SK-N-SH (cell line): Measurements from ENCODE around the gene GPC5. TPM values are rescaled to one million over a fixed set of nuclear protein-coding genes. Genes with fewer than 3 reads are reported as not detected.

Experiments used
- CTCF ChIA-PET: fragments of 300-600, 350-600 bp; formaldehyde crosslinking; extraction: SDS; loops from one replicate; lab custom pipeline; 2021; lab: Yijun Ruan, JAX
- POLR2A ChIA-PET: fragments of 350-600 bp; sonication (Branson Sonifier 250); formaldehyde crosslinking; extraction: SDS; loops from one replicate; lab custom pipeline; 2020; ENCODE audit warnings: antibody characterized with exemption, inconsistent platforms; lab: Yijun Ruan, JAX
- DNase-seq: peaks from one replicate; pipeline ENCODE4 v3.0.0; 2012
- H2AFZ ChIP-seq: fragments of 200-600 bp; sonication (generic); 2 replicates; pipeline ENCODE4 v1.8.1; 2016; ENCODE audit warnings: antibody characterized with exemption, mild to moderate bottlenecking, low read depth
- H3F3A ChIP-seq: fragments of 200-600 bp; sonication (generic); replicated peaks from 2 replicates; pipeline ENCODE3; 2016; ENCODE audit warnings: antibody characterized with exemption, mild to moderate bottlenecking; ENCODE audit not compliant: insufficient read depth
- H3K27ac ChIP-seq, 2 experiments: fragments of 200-500 bp in 1 of 2; fragments of 200-600 bp in 1 of 2; sonication (Bioruptor generic) in 1 of 2; sonication (generic), shearing (Covaris generic) in 1 of 2; 2 replicates each; pipeline versions ENCODE4 v1.5.1 to v1.6.1; 2014 to 2016; ENCODE audit warnings: low read depth in 2 of 2, inconsistent platforms in 1 of 2, low read length in 1 of 2, mild to moderate bottlenecking in 1 of 2, mixed read lengths in 1 of 2
- H3K27me3 ChIP-seq: fragments of 200-600 bp; sonication (generic), shearing (Covaris generic); 2 replicates; pipeline ENCODE4 v1.6.1; 2016; ENCODE audit warnings: mixed run types; ENCODE audit not compliant: insufficient read depth
- H3K36me3 ChIP-seq, 2 experiments: fragments of 200-500 bp in 1 of 2; fragments of 200-600 bp in 1 of 2; sonication (Bioruptor generic) in 1 of 2; sonication (generic) in 1 of 2; replicated peaks in 1 of 2; 2 replicates each; pipeline versions ENCODE3 to v1.5.1; 2014 to 2016; ENCODE audit warnings: low read length in 1 of 2, mild to moderate bottlenecking in 1 of 2; ENCODE audit not compliant: insufficient read depth in 2 of 2, control insufficient read depth in 1 of 2
- H3K4me1 ChIP-seq, 2 experiments: fragments of 200-500 bp in 1 of 2; fragments of 200-600 bp in 1 of 2; sonication (Bioruptor generic) in 1 of 2; sonication (generic), shearing (Covaris generic) in 1 of 2; 2 replicates each; pipeline versions ENCODE4 v1.5.1 to v1.6.1; 2014 to 2016; ENCODE audit warnings: low read depth in 1 of 2, low read length in 1 of 2, mixed run types in 1 of 2; ENCODE audit not compliant: insufficient read depth in 2 of 2, control insufficient read depth in 1 of 2
- H3K4me2 ChIP-seq: fragments of 200-600 bp; sonication (generic), shearing (Covaris generic); 2 replicates; pipeline ENCODE4 v1.6.1; 2017; ENCODE audit warnings: mixed run types
- H3K4me3 ChIP-seq, 2 experiments: fragments of 200-500 bp in 1 of 2; fragments of 200-600 bp in 1 of 2; sonication (Bioruptor generic) in 1 of 2; sonication (generic), shearing (Covaris generic) in 1 of 2; 2 replicates each; pipeline versions ENCODE4 v1.5.1 to v1.8.1; 2014 to 2016; ENCODE audit warnings: low read depth in 2 of 2, inconsistent platforms in 1 of 2, low read length in 1 of 2, mild to moderate bottlenecking in 1 of 2, mixed read lengths in 1 of 2, moderate library complexity in 1 of 2
- H3K79me2 ChIP-seq: fragments of 200-600 bp; sonication (generic); 2 replicates; pipeline ENCODE4 v1.8.1; 2017; ENCODE audit warnings: mild to moderate bottlenecking; ENCODE audit not compliant: insufficient read depth
- H3K9ac ChIP-seq: fragments of 200-600 bp; sonication (generic); 2 replicates; pipeline ENCODE4 v1.6.1; 2017; ENCODE audit warnings: mixed run types
- H3K9me2 ChIP-seq: fragments of 200-600 bp; sonication (generic); 2 replicates; pipeline ENCODE4 v1.6.1; 2017; ENCODE audit warnings: mixed run types
- H3K9me3 ChIP-seq: fragments of 200-600 bp; sonication (generic); 2 replicates; pipeline ENCODE4 v1.6.1; 2017; ENCODE audit warnings: mixed run types, mild to moderate bottlenecking, moderate library complexity
- H4K20me1 ChIP-seq: fragments of 200-600 bp; sonication (generic); 2 replicates; pipeline ENCODE4 v1.6.1; 2017; ENCODE audit warnings: mild to moderate bottlenecking, mixed run types; ENCODE audit not compliant: insufficient read depth
- EP300 ChIP-seq, 2 experiments: IDR thresholded peaks; 2 replicates each; pipeline versions ENCODE4 v1.4.0 to v1.6.1; 2012; ENCODE audit warnings: borderline replicate concordance in 1 of 2, low read depth in 1 of 2, low read length in 1 of 2
- EZH2phosphoT487 ChIP-seq: fragments of 200-600 bp; sonication (generic); IDR thresholded peaks from 2 replicates; pipeline ENCODE4 v1.6.1; 2017; ENCODE audit warnings: low read depth, mixed run types, mild to moderate bottlenecking, antibody characterized with exemption, moderate library complexity, borderline replicate concordance
- FOXJ3 ChIP-seq: sonication (generic); formaldehyde crosslinking; IDR thresholded peaks from 2 replicates; pipeline ENCODE4 v1.5.1; 2020; ENCODE audit warnings: mild to moderate bottlenecking, missing genetic modification reagents
- FOXM1 ChIP-seq: IDR thresholded peaks from 2 replicates; pipeline ENCODE4 v1.4.0; 2012; ENCODE audit warnings: low read depth, mild to moderate bottlenecking
- GABPA ChIP-seq: IDR thresholded peaks from 2 replicates; pipeline ENCODE4 v1.4.0; 2012; ENCODE audit warnings: low read depth, mild to moderate bottlenecking
- GATA2 ChIP-seq: sonication (generic); formaldehyde crosslinking; IDR thresholded peaks from 2 replicates; pipeline ENCODE4 v1.5.0; 2020; ENCODE audit warnings: mild to moderate bottlenecking, missing genetic modification reagents
- JUND ChIP-seq: IDR thresholded peaks from 2 replicates; pipeline ENCODE4 v1.4.0; 2012
- MEF2A ChIP-seq: IDR thresholded peaks from 2 replicates; pipeline ENCODE4 v1.4.0; 2012; ENCODE audit warnings: low read depth, borderline replicate concordance
- MXI1 ChIP-seq: IDR thresholded peaks from 2 replicates; pipeline ENCODE4 v1.6.1; 2012; ENCODE audit warnings: mild to moderate bottlenecking, low read depth, low read length, improper control_type of control experiment
- POLR2AphosphoS5 ChIP-seq: IDR thresholded peaks from 2 replicates; pipeline ENCODE4 v1.6.1; 2012; ENCODE audit warnings: low read depth, low read length
- RAD21 ChIP-seq: IDR thresholded peaks from 2 replicates; pipeline ENCODE4 v1.6.1; 2012; ENCODE audit warnings: mild to moderate bottlenecking, low read length
- RCOR1 ChIP-seq: fragments of 150-350 bp; IDR thresholded peaks from 2 replicates; pipeline ENCODE4 v1.6.1; 2017; ENCODE audit warnings: antibody characterized with exemption, low read length
- REST ChIP-seq: IDR thresholded peaks from 2 replicates; pipeline ENCODE4 v1.6.1; 2012; ENCODE audit warnings: mild to moderate bottlenecking, low read depth, low read length, moderate library complexity
- RXRA ChIP-seq: IDR thresholded peaks from 2 replicates; pipeline ENCODE4 v1.4.0; 2012; ENCODE audit warnings: low read depth, mild to moderate bottlenecking, borderline replicate concordance
- SIN3A ChIP-seq: IDR thresholded peaks from 2 replicates; pipeline ENCODE4 v1.6.1; 2012; ENCODE audit warnings: low read depth, mild to moderate bottlenecking, low read length, moderate library complexity, borderline replicate concordance
- SMC3 ChIP-seq: IDR thresholded peaks from 2 replicates; pipeline ENCODE4 v1.6.1; 2012; ENCODE audit warnings: low read depth, low read length, improper control_type of control experiment
- TCF12 ChIP-seq: IDR thresholded peaks from 2 replicates; pipeline ENCODE4 v1.4.0; 2012
- USF2 ChIP-seq: fragments of 150-350 bp; IDR thresholded peaks from 2 replicates; pipeline ENCODE4 v1.6.1; 2017; ENCODE audit warnings: antibody characterized with exemption, low read length, low read depth, borderline replicate concordance
- YY1 ChIP-seq: IDR thresholded peaks from 2 replicates; pipeline ENCODE4 v1.4.0; 2012; ENCODE audit warnings: low read depth, mild to moderate bottlenecking
- WGBS: methylation state at CpG from one replicate; pipeline ENCODE4 v1.1.6; 2017; ENCODE audit warnings: low lambda C conversion rate; 5-methylcytosine and 5-hydroxymethylcytosine counted together
- polyA plus RNA-seq, 3 experiments: library from polyadenylated mRNA; depleted of rRNA; stranded (reverse); fragments of >200 nt; gene quantifications; 2 replicates each; pipeline ENCODE4 v1.2.3, GENCODE V29; 2012
- TF ChIP-seq, protein P1 (sequence below): fragments of 200-600 bp; sonication (generic); IDR thresholded peaks from 2 replicates; pipeline ENCODE4 v1.6.1; 2017; ENCODE audit warnings: antibody characterized with exemption, mild to moderate bottlenecking, moderate library complexity
- TF ChIP-seq, protein P2 (sequence below): fragments of 150-350 bp; IDR thresholded peaks from 2 replicates; pipeline ENCODE4 v1.6.1; 2016; ENCODE audit warnings: mild to moderate bottlenecking, low read depth, low read length

Gene GPC5
- polyA plus RNA-seq, 1 of the 3 experiments (the other 2 are of a cell fraction) = 0.03 TPM

DNA sequence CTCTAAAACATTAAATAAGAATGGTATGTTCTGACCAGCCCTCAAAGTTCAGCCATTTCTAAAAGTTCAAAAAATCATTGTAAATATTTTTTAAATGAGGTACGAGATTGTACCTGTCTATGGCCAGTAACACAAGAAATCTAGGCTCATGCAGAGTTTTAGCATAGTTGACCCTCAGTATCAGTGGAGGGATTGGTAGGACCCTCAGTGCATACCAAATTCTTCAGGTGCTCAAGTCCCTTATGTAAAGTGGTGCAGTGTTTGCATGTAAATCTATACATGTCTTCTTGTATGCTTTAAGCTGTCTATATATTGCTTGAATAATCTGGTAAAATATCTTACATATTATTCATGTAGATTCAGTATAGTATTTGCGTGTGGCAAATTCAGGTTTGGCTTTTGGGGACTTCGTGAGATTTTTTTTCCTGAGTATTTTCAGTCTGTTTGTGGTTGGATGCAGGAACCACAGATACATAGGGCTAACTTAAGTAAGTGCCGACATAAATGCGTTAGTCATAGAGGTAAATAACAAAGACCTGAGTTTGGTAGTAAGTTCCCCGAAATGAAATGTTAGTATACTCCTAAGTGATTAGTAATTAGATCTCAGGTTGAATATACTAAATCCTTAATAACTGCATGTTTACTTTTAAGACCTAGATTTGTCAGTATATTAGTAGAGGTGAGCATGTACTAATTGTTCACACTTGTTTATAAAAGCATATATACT lies 43.2 kb upstream of the GPC5 start (continued):
- TF ChIP-seq JUND = no peak
- TF ChIP-seq MEF2A = no peak
- TF ChIP-seq SIN3A = no peak
- TF ChIP-seq SMC3 = no peak
- TF ChIP-seq MXI1 = no peak
- TF ChIP-seq POLR2AphosphoS5 = no peak; the same call in 1 of the 2 replicates

DNA sequence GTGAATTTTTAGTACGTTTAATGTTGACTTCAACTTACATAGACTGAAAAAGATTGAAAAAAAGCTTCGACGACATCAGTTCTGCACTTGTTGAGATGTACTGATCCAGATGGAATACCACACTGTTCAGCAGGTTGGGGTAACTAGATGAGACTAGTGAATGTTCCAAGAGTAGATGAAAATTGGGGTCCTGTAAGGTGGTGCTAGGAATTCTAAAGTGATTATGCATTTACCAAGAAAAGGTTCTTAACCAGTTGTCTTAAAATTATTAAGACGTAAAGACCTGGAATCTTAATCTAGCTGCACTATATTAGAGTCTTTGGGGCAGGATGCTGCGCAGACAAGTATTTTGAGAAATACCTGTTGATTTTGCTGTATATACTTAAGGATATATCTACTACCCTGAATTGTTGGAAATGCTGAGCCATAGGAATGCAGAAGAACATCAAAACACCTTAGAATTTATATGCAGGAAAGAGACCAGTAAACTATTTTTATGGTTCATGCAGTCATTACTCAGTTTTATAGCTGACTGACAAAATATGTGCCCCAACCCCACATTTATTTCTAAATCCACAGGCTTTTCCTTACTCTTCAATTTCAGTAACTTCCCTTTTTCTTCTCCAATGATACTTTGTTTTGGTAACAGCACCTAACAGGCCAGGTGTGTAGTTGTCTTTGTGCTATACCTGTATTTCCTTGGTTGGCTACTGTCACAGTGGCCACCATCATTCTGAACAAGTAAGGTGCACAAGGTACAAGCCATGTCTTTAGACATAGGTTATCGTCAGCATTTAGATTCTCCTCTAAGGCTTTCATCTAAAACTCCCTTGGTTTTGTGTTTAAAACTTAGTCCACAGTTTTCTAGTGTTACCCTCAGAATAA lies 42.4 kb upstream of the GPC5 start:
- Histone ChIP-seq H4K20me1 (peaks cover 19% of the 10 kb centered on the region), H2AFZ (no peak overlapping the region), H3K79me2 (peaks cover 20% of the 10 kb centered on the region), H3K4me1 (peaks cover under 1 to 2% of the 10 kb centered on the region in 2 experiments), H3K9me2 (no peaks in the 10 kb centered on the region), H3K27me3 (no peaks in the 10 kb centered on the region), H3K27ac (no peak overlapping the region), H3K9ac (no peak overlapping the region), H3K4me3 (no peak overlapping the region), H3F3A (peaks cover 18% of the 10 kb centered on the region), H3K4me2 (no peak overlapping the region), H3K36me3 (peaks cover 49 to 69% of the 10 kb centered on the region in 2 experiments), H3K9me3 (no peaks in the 10 kb centered on the region)
- 96% methylated on average over 6 of the region's 6 CpGs for WGBS
- CTCF ChIA-PET = interaction anchor here (0.6 kb wide), 1 partner anchor 9 kb away, joined by 3 read pairs; the partner anchor contains the start of gene MIR17HG
- no peak for DNase-seq
- POLR2A ChIA-PET = no interaction called here
- TF ChIP-seq REST (no peak), RCOR1 (no peak), RAD21 (no peak), FOXJ3 (CRISPR knock-in tag) (no peak), POLR2AphosphoS5 (no peak; the same call in 1 of the 2 replicates), SIN3A (no peak), FOXM1 (no peak), EZH2phosphoT487 (no peak), TCF12 (no peak), MEF2A (no peak), EP300 (IDR thresholded peaks at IDR 0.05; ENCODE audit: borderline replicate concordance in 1 of 2, low read depth in 1 of 2, low read length in 1 of 2) (no peak), GABPA (no peak), YY1 (no peak), GATA2 (CRISPR knock-in tag) (no peak), USF2 (no peak), RXRA (no peak)
- TF ChIP-seq, protein P1, sequence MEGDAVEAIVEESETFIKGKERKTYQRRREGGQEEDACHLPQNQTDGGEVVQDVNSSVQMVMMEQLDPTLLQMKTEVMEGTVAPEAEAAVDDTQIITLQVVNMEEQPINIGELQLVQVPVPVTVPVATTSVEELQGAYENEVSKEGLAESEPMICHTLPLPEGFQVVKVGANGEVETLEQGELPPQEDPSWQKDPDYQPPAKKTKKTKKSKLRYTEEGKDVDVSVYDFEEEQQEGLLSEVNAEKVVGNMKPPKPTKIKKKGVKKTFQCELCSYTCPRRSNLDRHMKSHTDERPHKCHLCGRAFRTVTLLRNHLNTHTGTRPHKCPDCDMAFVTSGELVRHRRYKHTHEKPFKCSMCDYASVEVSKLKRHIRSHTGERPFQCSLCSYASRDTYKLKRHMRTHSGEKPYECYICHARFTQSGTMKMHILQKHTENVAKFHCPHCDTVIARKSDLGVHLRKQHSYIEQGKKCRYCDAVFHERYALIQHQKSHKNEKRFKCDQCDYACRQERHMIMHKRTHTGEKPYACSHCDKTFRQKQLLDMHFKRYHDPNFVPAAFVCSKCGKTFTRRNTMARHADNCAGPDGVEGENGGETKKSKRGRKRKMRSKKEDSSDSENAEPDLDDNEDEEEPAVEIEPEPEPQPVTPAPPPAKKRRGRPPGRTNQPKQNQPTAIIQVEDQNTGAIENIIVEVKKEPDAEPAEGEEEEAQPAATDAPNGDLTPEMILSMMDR = no peak
- TF ChIP-seq, protein P2, sequence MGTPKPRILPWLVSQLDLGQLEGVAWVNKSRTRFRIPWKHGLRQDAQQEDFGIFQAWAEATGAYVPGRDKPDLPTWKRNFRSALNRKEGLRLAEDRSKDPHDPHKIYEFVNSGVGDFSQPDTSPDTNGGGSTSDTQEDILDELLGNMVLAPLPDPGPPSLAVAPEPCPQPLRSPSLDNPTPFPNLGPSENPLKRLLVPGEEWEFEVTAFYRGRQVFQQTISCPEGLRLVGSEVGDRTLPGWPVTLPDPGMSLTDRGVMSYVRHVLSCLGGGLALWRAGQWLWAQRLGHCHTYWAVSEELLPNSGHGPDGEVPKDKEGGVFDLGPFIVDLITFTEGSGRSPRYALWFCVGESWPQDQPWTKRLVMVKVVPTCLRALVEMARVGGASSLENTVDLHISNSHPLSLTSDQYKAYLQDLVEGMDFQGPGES = no peak
